Stomach (tissue), 4 donors: ENCODE measurements around the gene ZNF593OS.

Experiments
- CTCF ChIP-seq, 7 experiments: fragments of 450-650 bp in 4 of 7; fragments of 200-600 bp in 3 of 7; sonication (generic) in 3 of 7; IDR thresholded peaks; one replicate each; pipeline ENCODE4 v1.5.1; 2016 to 2019; ENCODE audit warnings: antibody characterized with exemption in 7 of 7, control low read depth in 2 of 7, mild to moderate bottlenecking in 1 of 7
- POLR2A ChIP-seq, 4 donors: fragments of 450-650 bp; IDR thresholded peaks; one replicate each; pipeline ENCODE4 v1.6.1; 2016; ENCODE audit warnings: antibody characterized with exemption in 4 of 4, control low read depth in 2 of 4, mild to moderate bottlenecking in 1 of 4, moderate library complexity in 1 of 4
- POLR2AphosphoS5 ChIP-seq, 3 donors: sonication (generic); formaldehyde crosslinking; IDR thresholded peaks; one replicate each; pipeline ENCODE4 v1.6.1; 2016; ENCODE audit warnings: antibody characterized with exemption in 3 of 3

GRCh38 chr1:26210147-26210870, 38.7 kb upstream of the ZNF593OS start:
- TF ChIP-seq CTCF (IDR thresholded peaks at IDR 0.05) (no peak), POLR2AphosphoS5 (IDR thresholded peaks at IDR 0.05) (no peak), POLR2A (IDR thresholded peaks at IDR 0.05) (no peak)
